ENCODE data around the gene FCHSD1. TPM values are rescaled to one million over a fixed set of nuclear protein-coding genes. Genes with fewer than 3 reads are reported as not detected.

FCHSD1 gene
- total RNA-seq, 1 donor from 2014 or later, result 40.6 TPM

DNA sequence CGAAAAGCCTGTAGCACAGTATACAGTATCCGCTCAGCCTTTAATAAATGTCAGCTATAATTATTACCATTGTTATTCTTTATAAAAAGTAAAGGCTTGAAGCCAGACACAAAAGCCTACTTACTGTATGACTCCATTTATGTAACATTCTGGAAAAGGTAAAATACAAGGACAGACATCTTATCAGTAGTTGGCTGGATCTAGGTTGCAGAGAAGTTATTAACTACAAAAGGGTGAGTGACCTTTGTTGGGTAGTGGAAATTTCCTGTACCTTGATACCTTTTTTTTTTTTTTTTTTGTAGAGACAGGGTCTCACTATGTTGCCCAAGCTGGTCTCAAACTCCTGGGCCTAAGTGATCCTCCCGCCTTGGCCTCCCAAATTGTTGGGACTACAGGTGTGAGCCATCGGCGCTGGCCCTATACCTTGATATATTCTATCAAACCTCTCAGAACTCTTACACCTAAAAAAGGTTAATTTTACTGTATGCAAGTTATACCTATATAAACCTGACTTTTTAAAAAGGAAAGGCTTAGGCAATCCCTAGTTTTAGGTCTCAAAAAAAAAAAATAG is 20.6 kb downstream of the FCHSD1 start:
- Histone ChIP-seq H2AFZ (ENCODE audit: low read depth, low read length) (no peak overlapping the region), H3K79me2 (ENCODE audit: insufficient read depth, low read length) (peaks cover 53% of the 10 kb centered on the region), H4K20me1 (ENCODE audit: insufficient read depth, low read length) (peaks cover 59% of the 10 kb centered on the region), H3K4me1 (ENCODE audit: insufficient read depth, low read length) (peaks cover 6% of the 10 kb centered on the region), H3K9ac (ENCODE audit: low read length) (no peak overlapping the region), H3K27me3 (ENCODE audit: insufficient read depth, low read length) (no peaks in the 10 kb centered on the region), H3K4me2 (ENCODE audit: low read length) (no peak overlapping the region), H3K9me3 (ENCODE audit: insufficient read depth, low read depth, low read length) (no peaks in the 10 kb centered on the region), H3K4me3 (ENCODE audit: insufficient read depth, low read depth, low read length) (no peak overlapping the region), H3K27ac (ENCODE audit: low read depth, low read length) (no peak overlapping the region), H3K36me3 (ENCODE audit: insufficient read depth, low read length) (peaks cover 17% of the 10 kb centered on the region)
- no peak for FAIRE-seq
- TF ChIP-seq, protein P1, sequence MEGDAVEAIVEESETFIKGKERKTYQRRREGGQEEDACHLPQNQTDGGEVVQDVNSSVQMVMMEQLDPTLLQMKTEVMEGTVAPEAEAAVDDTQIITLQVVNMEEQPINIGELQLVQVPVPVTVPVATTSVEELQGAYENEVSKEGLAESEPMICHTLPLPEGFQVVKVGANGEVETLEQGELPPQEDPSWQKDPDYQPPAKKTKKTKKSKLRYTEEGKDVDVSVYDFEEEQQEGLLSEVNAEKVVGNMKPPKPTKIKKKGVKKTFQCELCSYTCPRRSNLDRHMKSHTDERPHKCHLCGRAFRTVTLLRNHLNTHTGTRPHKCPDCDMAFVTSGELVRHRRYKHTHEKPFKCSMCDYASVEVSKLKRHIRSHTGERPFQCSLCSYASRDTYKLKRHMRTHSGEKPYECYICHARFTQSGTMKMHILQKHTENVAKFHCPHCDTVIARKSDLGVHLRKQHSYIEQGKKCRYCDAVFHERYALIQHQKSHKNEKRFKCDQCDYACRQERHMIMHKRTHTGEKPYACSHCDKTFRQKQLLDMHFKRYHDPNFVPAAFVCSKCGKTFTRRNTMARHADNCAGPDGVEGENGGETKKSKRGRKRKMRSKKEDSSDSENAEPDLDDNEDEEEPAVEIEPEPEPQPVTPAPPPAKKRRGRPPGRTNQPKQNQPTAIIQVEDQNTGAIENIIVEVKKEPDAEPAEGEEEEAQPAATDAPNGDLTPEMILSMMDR (IDR thresholded peaks at IDR 0.05; ENCODE audit: insufficient read depth, low read depth, low read length), result no peak
- no peak for TF ChIP-seq EZH2 (IDR thresholded peaks at IDR 0.05; ENCODE audit: insufficient read depth, low read length)
- DNase-seq (ENCODE audit: low read depth), result no peak
- Mint-ChIP-seq H3K4me3 (ENCODE audit: unreplicated experiment) (no peak overlapping the region), H3K27ac (ENCODE audit: unreplicated experiment) (no peak overlapping the region), H3K27me3 (ENCODE audit: low read depth, unreplicated experiment) (no peaks in the 10 kb centered on the region), H3K36me3 (ENCODE audit: low read depth, unreplicated experiment) (peaks cover 24% of the 10 kb centered on the region), H3K9me3 (ENCODE audit: unreplicated experiment) (no peaks in the 10 kb centered on the region), H3K4me1 (ENCODE audit: low read depth, unreplicated experiment) (peaks cover 15% of the 10 kb centered on the region)

DNA sequence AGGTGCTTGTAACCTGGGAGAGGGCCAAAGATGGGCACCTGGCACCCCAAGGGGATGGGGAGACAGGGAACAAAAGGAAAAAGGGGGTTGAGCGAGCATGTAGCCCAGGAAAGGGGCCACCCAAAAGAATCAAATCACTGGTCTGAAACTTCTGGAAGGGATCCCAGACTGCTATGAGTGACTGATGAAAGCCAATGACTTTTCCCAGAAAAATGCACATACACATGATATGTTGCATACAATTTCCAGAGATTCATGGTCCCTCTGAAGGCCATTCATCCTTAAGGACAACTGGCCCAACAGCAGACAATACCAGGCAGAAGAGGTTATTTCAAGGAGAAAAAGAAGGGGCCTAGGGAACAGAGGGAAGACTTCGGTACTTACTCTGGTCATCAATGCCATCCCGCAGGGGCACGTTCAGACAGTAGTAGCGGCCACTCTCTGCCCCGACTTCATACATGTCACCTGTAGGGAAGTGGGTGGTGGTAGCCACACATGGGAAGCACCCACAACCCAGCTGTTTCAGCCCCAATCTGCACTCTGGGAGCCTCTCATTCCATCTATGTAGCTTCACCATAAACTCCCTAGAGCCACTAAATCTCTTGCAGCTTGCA is 22.9 kb downstream of the FCHSD1 start:
- no peak for TF ChIP-seq EZH2 (IDR thresholded peaks at IDR 0.05; ENCODE audit: insufficient read depth, low read length)
- TF ChIP-seq, protein P1 (IDR thresholded peaks at IDR 0.05; ENCODE audit: insufficient read depth, low read depth, low read length), result no peak
- Histone ChIP-seq H3K36me3 (ENCODE audit: insufficient read depth, low read length) (peaks cover 32% of the 10 kb centered on the region), H3K9ac (ENCODE audit: low read length) (no peak overlapping the region), H3K27ac (ENCODE audit: low read depth, low read length) (no peak overlapping the region), H3K4me3 (ENCODE audit: insufficient read depth, low read depth, low read length) (no peak overlapping the region), H3K9me3 (ENCODE audit: insufficient read depth, low read depth, low read length) (no peaks in the 10 kb centered on the region), H4K20me1 (ENCODE audit: insufficient read depth, low read length) (peaks cover 41% of the 10 kb centered on the region), H2AFZ (ENCODE audit: low read depth, low read length) (no peak overlapping the region), H3K79me2 (ENCODE audit: insufficient read depth, low read length) (peaks cover 30% of the 10 kb centered on the region), H3K4me1 (ENCODE audit: insufficient read depth, low read length) (no peaks in the 10 kb centered on the region), H3K4me2 (ENCODE audit: low read length) (no peak overlapping the region), H3K27me3 (ENCODE audit: insufficient read depth, low read length) (no peaks in the 10 kb centered on the region)
- peaks cover 5% of the 10 kb centered on the region for H3K4me1 Mint-ChIP-seq (ENCODE audit: low read depth, unreplicated experiment)
- FAIRE-seq (no peak), DNase-seq (ENCODE audit: low read depth) (no peak)
- peak overlapping the region; percentile 12 for H3K4me3 Mint-ChIP-seq (ENCODE audit: unreplicated experiment)
- no peak overlapping the region for H3K27ac Mint-ChIP-seq (ENCODE audit: unreplicated experiment)
- H3K36me3 Mint-ChIP-seq (ENCODE audit: low read depth, unreplicated experiment), result peaks cover 22% of the 10 kb centered on the region
- H3K27me3 Mint-ChIP-seq (ENCODE audit: low read depth, unreplicated experiment), result no peaks in the 10 kb centered on the region
- H3K9me3 Mint-ChIP-seq (ENCODE audit: unreplicated experiment), result no peaks in the 10 kb centered on the region

DNA sequence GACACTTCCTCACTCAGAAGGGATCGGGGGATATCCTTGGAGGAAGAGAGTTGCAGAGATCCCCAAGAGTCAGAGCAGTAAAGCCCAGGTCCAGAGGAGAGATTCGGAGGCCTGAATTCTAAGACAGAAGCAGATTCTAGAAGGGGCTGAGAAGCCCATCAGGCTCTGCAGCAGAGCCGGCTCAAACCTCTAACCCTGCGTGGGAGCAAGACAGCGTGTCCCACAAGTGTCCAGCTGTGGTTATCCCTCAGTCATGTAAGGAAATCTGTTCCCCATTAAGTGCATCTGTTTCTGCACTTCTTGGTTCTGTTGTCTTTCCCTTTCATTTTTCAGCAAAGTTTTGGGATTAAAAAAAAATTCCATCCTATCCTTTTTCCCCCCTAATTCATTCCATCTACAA is 27.6 kb downstream of the FCHSD1 start:
- H3K4me1 ChIP-seq (ENCODE audit: insufficient read depth, low read length), result no peaks in the 10 kb centered on the region
- no peak for FAIRE-seq
- H3K27me3 ChIP-seq (ENCODE audit: insufficient read depth, low read length), result no peaks in the 10 kb centered on the region
- no peak for DNase-seq (ENCODE audit: low read depth)
- H3K9ac ChIP-seq (ENCODE audit: low read length), result no peak overlapping the region
- H3K4me3 ChIP-seq (ENCODE audit: insufficient read depth, low read depth, low read length), result no peak overlapping the region
- H4K20me1 ChIP-seq (ENCODE audit: insufficient read depth, low read length), result peaks cover 13% of the 10 kb centered on the region
- no peak overlapping the region for H3K4me2 ChIP-seq (ENCODE audit: low read length)
- H3K36me3 ChIP-seq (ENCODE audit: insufficient read depth, low read length), result peaks cover 30% of the 10 kb centered on the region
- Mint-ChIP-seq H3K27me3 (ENCODE audit: low read depth, unreplicated experiment) (no peaks in the 10 kb centered on the region), H3K4me3 (ENCODE audit: unreplicated experiment) (no peak overlapping the region), H3K9me3 (ENCODE audit: unreplicated experiment) (no peaks in the 10 kb centered on the region), H3K36me3 (ENCODE audit: low read depth, unreplicated experiment) (peaks cover 13% of the 10 kb centered on the region), H3K4me1 (ENCODE audit: low read depth, unreplicated experiment) (peaks cover 6% of the 10 kb centered on the region), H3K27ac (ENCODE audit: unreplicated experiment) (no peak overlapping the region)
- H2AFZ ChIP-seq (ENCODE audit: low read depth, low read length), result no peak overlapping the region
- H3K27ac ChIP-seq (ENCODE audit: low read depth, low read length), result no peak overlapping the region
- H3K9me3 ChIP-seq (ENCODE audit: insufficient read depth, low read depth, low read length), result no peaks in the 10 kb centered on the region
- TF ChIP-seq EZH2 (IDR thresholded peaks at IDR 0.05; ENCODE audit: insufficient read depth, low read length), result no peak
- TF ChIP-seq, protein P1 (IDR thresholded peaks at IDR 0.05; ENCODE audit: insufficient read depth, low read depth, low read length), result no peak
- peaks cover under 1% of the 10 kb centered on the region for H3K79me2 ChIP-seq (ENCODE audit: insufficient read depth, low read length)
